Dedifferentiated amniotic fluid mesenchymal stem cell (primary cell): ENCODE data around the gene KCNAB1.

Experiments
- DNase-seq: peaks from one replicate; pipeline ENCODE4 v3.0.0-alpha.2; 2016; ENCODE audit errors: extremely low spot score

KCNAB1 gene

GRCh38 chr3:156576051-156576450 lies 455.7 kb downstream of the KCNAB1 start:
- DNase-seq, result no peak

- DNase-seq, result no peak
Measured at GRCh38 chr3:156576651-156577348, 456.4 kb downstream of the KCNAB1 start.

- DNase-seq, result peak; percentile 68
Measured at GRCh38 chr3:156577736-156578135, 457.4 kb downstream of the KCNAB1 start.

- DNase-seq, result no peak
Measured at GRCh38 chr3:156579427-156579851, 459.1 kb downstream of the KCNAB1 start.

GRCh38 chr3:156581033-156581432 lies 460.7 kb downstream of the KCNAB1 start:
- no peak for DNase-seq

- DNase-seq, result no peak
Measured at GRCh38 chr3:156581954-156582353, 461.6 kb downstream of the KCNAB1 start.

GRCh38 chr3:156582532-156583183 lies 462.3 kb downstream of the KCNAB1 start:
- no peak for DNase-seq

- DNase-seq, result no peak
Measured at GRCh38 chr3:156583469-156583868, 463.1 kb downstream of the KCNAB1 start.

- DNase-seq, result no peak
Measured at GRCh38 chr3:156586905-156587759, 466.8 kb downstream of the KCNAB1 start.

- DNase-seq, result no peak
Measured at GRCh38 chr3:156587760-156588069, 467.3 kb downstream of the KCNAB1 start.
